GM12878 (cell line): ENCODE measurements around the gene TSHZ1. TPM values are rescaled to one million over a fixed set of nuclear protein-coding genes. Genes with fewer than 3 reads are reported as not detected.

Experiments used
- ATAC-seq: fragments of 200-7000 bp; cut with Tn5 transposase; 3 replicates; pipeline ENCODE4 v1.9.1; 2020; ENCODE audit warnings: mild to moderate bottlenecking, moderate library complexity
- BruUV-seq: library from RNA; stranded (reverse); fragments of 400-500 nt; replicated peaks from 2 replicates; lab custom pipeline; 2021; lab: Mats Ljungman, UMichigan
- CTCF ChIA-PET: fragments of 300-600 bp; sonication (Branson Sonifier 250); formaldehyde crosslinking; extraction: SDS; loops from one replicate; lab custom pipeline; 2021; ENCODE audit warnings: inconsistent platforms; lab: Yijun Ruan, JAX
- POLR2A ChIA-PET: fragments of 350-600 bp; formaldehyde crosslinking; extraction: SDS; loops from one replicate; lab custom pipeline; 2021; ENCODE audit warnings: inconsistent platforms; lab: Charles Lee
- RAD21 ChIA-PET: fragments of 300-600 bp; sonication (Branson Sonifier 250); formaldehyde crosslinking; loops from one replicate; lab custom pipeline; 2023; ENCODE audit warnings: antibody characterized with exemption; ENCODE audit not compliant: unreplicated experiment; lab: Charles Lee
- SMC1A ChIA-PET: fragments of 300-600 bp; sonication (Branson Sonifier 250); formaldehyde crosslinking; loops from one replicate; lab custom pipeline; 2023; ENCODE audit not compliant: unreplicated experiment, uncharacterized antibody; lab: Charles Lee
- DNase-seq: peaks from one replicate; pipeline ENCODE4 v3.0.0-alpha.2; 2011; ENCODE audit warnings: low read depth, low spot score
- FAIRE-seq: peaks from 3 replicates; lab custom pipeline; 2011; peaks lifted over from hg19 to GRCh38; lab: Jason Lieb, UNC
- H2AFZ ChIP-seq: 2 replicates; pipeline ENCODE4 v1.6.0; 2011; ENCODE audit warnings: low read depth, low read length, control low read depth; ENCODE audit not compliant: control insufficient read depth
- H3K27ac ChIP-seq: 2 replicates; pipeline ENCODE4 v1.5.1; 2011; ENCODE audit warnings: control low read depth; ENCODE audit not compliant: control insufficient read depth, insufficient read depth
- H3K27me3 ChIP-seq, 2 experiments: replicated peaks in 1 of 2; 2 replicates each; pipeline versions ENCODE4 v1.6.0 to v1.6.1; 2011; ENCODE audit warnings: low read length in 1 of 2; ENCODE audit not compliant: control insufficient read depth in 2 of 2, insufficient read depth in 2 of 2
- H3K36me3 ChIP-seq, 2 experiments: 2 replicates each; pipeline ENCODE4 v1.5.1; 2011; ENCODE audit warnings: low read length in 1 of 2; ENCODE audit not compliant: control insufficient read depth in 2 of 2, insufficient read depth in 2 of 2
- H3K4me1 ChIP-seq: 2 replicates; pipeline ENCODE4 v1.6.1; 2011; ENCODE audit warnings: mild to moderate bottlenecking, low read length, moderate library complexity, mixed read lengths; ENCODE audit not compliant: control insufficient read depth, insufficient read depth
- H3K4me2 ChIP-seq: 2 replicates; pipeline ENCODE4 v1.6.0; 2011; ENCODE audit warnings: control low read depth; ENCODE audit not compliant: control insufficient read depth, insufficient read depth
- H3K4me3 ChIP-seq: fragments of 200-600 bp; sonication (generic); 2 replicates; pipeline ENCODE4 v1.5.1; 2016
- H3K79me2 ChIP-seq: 2 replicates; pipeline ENCODE4 v1.6.0; 2011; ENCODE audit warnings: low read length; ENCODE audit not compliant: control insufficient read depth, insufficient read depth
- H3K9ac ChIP-seq: 2 replicates; pipeline ENCODE4 v1.8.0; 2011; ENCODE audit warnings: low read length, control low read depth, mixed read lengths; ENCODE audit not compliant: control insufficient read depth, insufficient read depth
- H3K9me3 ChIP-seq: replicated peaks from 3 replicates; pipeline ENCODE4 v1.5.1; 2011; ENCODE audit warnings: mild to moderate bottlenecking, low read length; ENCODE audit not compliant: control insufficient read depth, insufficient read depth
- H4K20me1 ChIP-seq: 2 replicates; pipeline ENCODE4 v1.6.0; 2011; ENCODE audit not compliant: control insufficient read depth, insufficient read depth
- ETV6 ChIP-seq, 2 experiments: fragments of 450-650 bp in 1 of 2; IDR thresholded peaks in 1 of 2; conservative IDR thresholded peaks in 1 of 2; 2 replicates each; pipeline ENCODE4 v1.6.1; 2014; ENCODE audit warnings: antibody characterized with exemption in 1 of 2, borderline replicate concordance in 1 of 2, low read depth in 1 of 2, mild to moderate bottlenecking in 1 of 2, moderate library complexity in 1 of 2
- IKZF2 ChIP-seq, 2 experiments: fragments of 450-650 bp; IDR thresholded peaks; 2 replicates each; pipeline ENCODE4 v1.6.1; 2017; ENCODE audit warnings: mild to moderate bottlenecking in 2 of 2, moderate library complexity in 2 of 2
- PAX5 ChIP-seq: IDR thresholded peaks from 2 replicates; pipeline ENCODE4 v1.6.1; 2011; ENCODE audit warnings: low read depth, low read length, borderline replicate concordance
- PAX8 ChIP-seq: fragments of 450-650 bp; IDR thresholded peaks from 2 replicates; pipeline ENCODE4 v1.6.1; 2017; ENCODE audit warnings: mild to moderate bottlenecking, moderate library complexity
- WGBS: methylation state at CpG from one replicate; pipeline ENCODE4 v1.1.6; 2016; ENCODE audit warnings: low lambda C conversion rate; ENCODE audit not compliant: insufficient replicate concordance, insufficient coverage; ENCODE audit errors: missing lambda C conversion rate; 5-methylcytosine and 5-hydroxymethylcytosine counted together
- in situ Hi-C: fragments of 300-500 bp; cut with MboI; formaldehyde crosslinking; loops from 9 replicates; pipeline ENCODE4 v1.14.3; 2018; ENCODE audit warnings: mixed read lengths
- intact Hi-C: fragments of 100-400 bp; cut with micrococcal nuclease; formaldehyde crosslinking; loops from one replicate; pipeline ENCODE4 v1.14.2; 2022; ENCODE audit not compliant: unreplicated experiment
- polyA plus RNA-seq, 11 experiments: library from polyadenylated mRNA; depleted of rRNA in 4 of 11; unstranded in 6 of 11; stranded (reverse) in 5 of 11; fragments of >200 nt; fragmentation: Nextera tagmentation in 4 of 11; fragmentation: Illumina TruSeq in 1 of 11; extraction: Ambion mirVana in 4 of 11; extraction: Trizol in 1 of 11; gene quantifications; 1 replicate in 1 of 11; 2 replicates in 10 of 11; pipeline versions ENCODE4 v1.2.1 to v1.2.3, GENCODE V29; 2011 to 2016; ENCODE audit warnings: inconsistent platforms in 2 of 11, missing spikeins in 2 of 11, low read depth in 1 of 11
- total RNA-seq, 4 experiments: library from RNA; depleted of rRNA in 3 of 4; stranded (reverse); fragments of >200 nt in 3 of 4; fragmentation: Illumina TruSeq in 1 of 4; extraction: Trizol in 1 of 4; gene quantifications; 2 replicates each; pipeline versions ENCODE4 v1.2.1 to v1.2.3, GENCODE V29; 2013 to 2021
- TF ChIP-seq, protein P1 (sequence below): IDR thresholded peaks from 2 replicates; pipeline ENCODE4 v1.6.1; 2011; ENCODE audit warnings: borderline replicate concordance, low read depth, mild to moderate bottlenecking, moderate library complexity, mixed read lengths, low read length; ENCODE audit not compliant: insufficient read depth; ENCODE audit errors: extremely low read length

Gene TSHZ1
- total and polyA plus RNA-seq, 10 of the 15 experiments (the other 5 are each of a cell fraction or from before 2014, with no cell fraction given) = 2.2 to 15.2 (median 5.1) TPM

DNA sequence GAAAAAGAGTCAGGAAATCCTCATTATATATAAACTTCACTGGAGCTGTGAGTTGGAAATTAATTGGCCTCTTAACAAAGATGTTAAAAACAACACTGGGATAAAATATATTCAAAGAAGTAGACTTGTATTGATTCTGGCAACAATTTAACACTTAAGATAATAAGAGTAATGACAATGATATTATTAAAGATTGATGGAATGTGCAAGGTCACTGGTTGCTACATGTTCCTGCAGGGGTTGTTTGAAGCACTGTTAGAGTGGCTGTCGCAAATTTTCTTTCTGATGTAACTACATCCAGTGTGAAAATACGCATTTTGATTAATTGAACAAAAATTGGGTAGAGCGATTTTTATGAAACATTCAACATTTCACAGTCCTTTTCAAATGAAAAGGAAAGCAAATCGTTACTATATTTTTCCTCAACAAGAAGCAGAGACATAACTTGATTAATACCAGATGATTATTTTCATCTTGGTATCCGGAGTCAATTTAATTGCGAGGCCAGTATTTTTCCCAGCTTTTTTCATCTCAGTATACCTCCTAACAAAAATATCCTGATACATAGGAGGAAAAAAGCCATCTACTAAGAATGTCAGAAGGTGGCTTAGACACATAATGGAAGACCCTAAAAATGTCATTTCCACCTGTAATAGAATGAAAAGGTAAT lies 7.8 kb upstream of the TSHZ1 start:
- TF ChIP-seq IKZF2 (IDR thresholded peaks at IDR 0.05) (no peak), PAX5 (no peak), ETV6 (conservative IDR thresholded peaks at IDR 0.05 in 1 of 2, IDR thresholded peaks at IDR 0.05 in 1 of 2; ENCODE audit: borderline replicate concordance in 1 of 2, low read depth in 1 of 2) (no peak), PAX8 (no peak)
- TF ChIP-seq, protein P1, sequence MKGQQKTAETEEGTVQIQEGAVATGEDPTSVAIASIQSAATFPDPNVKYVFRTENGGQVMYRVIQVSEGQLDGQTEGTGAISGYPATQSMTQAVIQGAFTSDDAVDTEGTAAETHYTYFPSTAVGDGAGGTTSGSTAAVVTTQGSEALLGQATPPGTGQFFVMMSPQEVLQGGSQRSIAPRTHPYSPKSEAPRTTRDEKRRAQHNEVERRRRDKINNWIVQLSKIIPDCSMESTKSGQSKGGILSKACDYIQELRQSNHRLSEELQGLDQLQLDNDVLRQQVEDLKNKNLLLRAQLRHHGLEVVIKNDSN = no peak
- TF ChIP-seq, all 136 proteins: peak for 0
- ChIA-PET POLR2A (no interaction called here), RAD21 (no interaction called here), CTCF (no interaction called here), SMC1A (interaction anchor here (0.9 kb wide), 2 partner anchors 58 to 208 kb away, joined by 3 read pairs; no protein-coding TSS in a partner anchor)
- intact Hi-C loops (loop anchor here (10.0 kb wide), 4 partner anchors 208 to 1282 kb away; no protein-coding TSS in a partner anchor), in situ Hi-C loops (loop anchor here (25.0 kb wide), 1 partner anchor 1909 kb away; no protein-coding TSS in a partner anchor)
- no peak overlapping the region for H2AFZ ChIP-seq
- H3K4me2 ChIP-seq = no peak overlapping the region
- no peak for FAIRE-seq
- H3K36me3 ChIP-seq = peaks cover 5 to 10% of the 10 kb centered on the region in 2 experiments
- H3K27ac ChIP-seq = no peak overlapping the region
- no peak for DNase-seq
- 100% methylated on average over 6 of the region's 6 CpGs for WGBS
- ATAC-seq = no peak
- H3K4me3 ChIP-seq = no peak overlapping the region
- H3K79me2 ChIP-seq = peaks cover 40% of the 10 kb centered on the region
- H4K20me1 ChIP-seq = no peaks in the 10 kb centered on the region
- no peaks in the 10 kb centered on the region for H3K27me3 ChIP-seq
- no peak overlapping the region for H3K9ac ChIP-seq
- H3K9me3 ChIP-seq = no peaks in the 10 kb centered on the region
- no peaks in the 10 kb centered on the region for H3K4me1 ChIP-seq
- BruUV-seq = no TSS peak
